GM21528 (cell line): ENCODE data around the gene PSMB7.

Source experiments
- ATAC-seq: cut with Tn5 transposase; IDR thresholded peaks from one replicate; pipeline ENCODE4 v1.9.1; 2021; ENCODE audit warnings: mild to moderate bottlenecking, moderate library complexity; ENCODE audit not compliant: unreplicated experiment, low FRiP score

PSMB7 gene

DNA sequence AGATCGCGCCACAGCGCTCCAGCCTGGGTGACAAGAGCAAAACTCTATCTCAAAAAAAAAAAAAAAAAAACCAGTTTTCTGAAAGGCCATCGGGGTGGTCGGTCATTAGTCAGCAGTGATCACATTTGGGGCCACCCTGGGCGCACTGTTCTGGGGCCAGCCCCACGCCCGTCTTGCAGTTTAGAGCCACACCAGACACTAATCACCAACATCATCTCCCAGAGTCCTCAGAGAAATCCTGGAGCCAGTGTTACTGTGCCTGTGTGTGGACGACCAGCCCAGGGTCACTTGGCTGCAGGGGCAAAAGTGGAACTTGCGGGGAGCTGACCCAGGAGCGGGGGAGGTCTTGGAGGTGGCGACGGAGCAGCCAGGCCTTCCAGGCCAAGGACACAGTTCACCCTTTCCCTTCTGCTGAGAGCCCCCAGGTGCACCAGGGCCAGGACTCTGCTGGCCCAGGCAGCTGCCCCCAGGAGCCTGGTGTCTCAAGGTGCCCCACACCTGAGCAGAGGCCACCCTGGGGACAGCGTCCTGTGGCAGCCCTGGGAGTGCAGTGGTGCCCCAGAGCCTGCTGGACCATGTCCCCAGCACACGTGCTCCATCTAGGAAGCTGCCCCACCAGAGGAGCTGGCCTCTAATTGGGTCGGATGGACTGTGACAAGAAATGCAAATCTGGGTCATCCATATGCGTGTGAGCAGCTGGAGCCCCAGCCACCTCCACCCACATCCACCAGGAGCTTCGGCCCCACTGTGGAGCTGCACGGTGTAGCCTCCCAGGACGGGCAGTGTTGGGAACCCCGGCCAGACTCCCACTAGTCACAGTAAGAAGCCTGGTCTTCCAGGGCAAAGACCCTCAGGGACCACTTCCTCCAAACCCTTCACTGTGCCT lies 106.4 kb downstream of the PSMB7 start:
- ATAC-seq, result no peak

- ATAC-seq, result no peak
These were observed 107.7 kb downstream of the PSMB7 start for GRCh38 chr9:124307379-124308030.

- no peak for ATAC-seq
These were observed 109.0 kb downstream of the PSMB7 start for GRCh38 chr9:124306098-124306735.

- ATAC-seq, result no peak
These were observed 111.0 kb downstream of the PSMB7 start for GRCh38 chr9:124304285-124304684.

DNA sequence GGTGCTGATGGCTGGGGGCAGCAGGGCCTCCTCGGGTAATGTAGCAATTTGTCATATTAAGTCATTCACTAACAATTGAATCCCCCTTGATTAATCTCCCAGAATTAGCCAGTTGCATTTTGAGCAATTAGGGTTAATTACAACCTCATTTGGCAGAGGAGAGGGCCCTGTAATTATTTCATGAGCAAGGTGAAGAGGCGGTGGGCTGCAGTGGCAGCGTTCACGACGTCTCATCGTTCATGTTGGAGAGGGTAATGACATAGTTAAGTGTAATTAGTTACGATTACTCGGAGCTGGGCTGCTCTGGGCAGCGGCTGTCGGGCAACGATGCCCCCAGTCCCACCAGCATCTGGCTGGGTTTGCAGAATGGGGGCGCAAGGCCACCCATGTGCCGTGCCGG lies 111.5 kb downstream of the PSMB7 start:
- no peak for ATAC-seq
